HG02885 (cell line): ENCODE measurements around the gene KCNJ11.
A peak's percentile ranks its signal among the peaks of the same experiment; 100 is the strongest.

ENCODE experiments used
- ATAC-seq: cut with Tn5 transposase; IDR thresholded peaks from one replicate; pipeline ENCODE4 v1.9.1; 2021; ENCODE audit warnings: mild to moderate bottlenecking; ENCODE audit not compliant: unreplicated experiment, poor library complexity

KCNJ11 gene

GRCh38 chr11:17369684-17370243, 18.7 kb downstream of the KCNJ11 start:
- no peak for ATAC-seq

DNA sequence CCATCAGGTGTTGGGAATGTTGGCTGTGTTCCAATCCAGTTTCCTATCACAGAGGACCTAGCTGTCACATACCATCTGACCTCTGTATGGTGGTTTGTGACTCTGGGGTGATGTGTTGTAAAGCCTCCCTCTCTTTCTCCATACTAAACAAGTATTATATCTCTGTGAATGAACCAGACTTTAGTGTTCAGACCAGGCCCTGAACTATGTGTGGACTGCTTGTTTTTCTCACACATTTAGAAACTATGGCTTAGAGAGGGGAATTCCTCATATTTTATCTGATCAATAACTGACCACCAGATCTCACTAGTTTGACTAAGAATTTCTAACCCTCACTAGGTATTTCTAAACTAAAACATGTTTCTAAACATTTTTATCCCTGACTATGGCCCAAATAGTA, 19.4 kb downstream of the KCNJ11 start:
- no peak for ATAC-seq

GRCh38 chr11:17368551-17368950, 19.9 kb downstream of the KCNJ11 start:
- ATAC-seq, result no peak

DNA sequence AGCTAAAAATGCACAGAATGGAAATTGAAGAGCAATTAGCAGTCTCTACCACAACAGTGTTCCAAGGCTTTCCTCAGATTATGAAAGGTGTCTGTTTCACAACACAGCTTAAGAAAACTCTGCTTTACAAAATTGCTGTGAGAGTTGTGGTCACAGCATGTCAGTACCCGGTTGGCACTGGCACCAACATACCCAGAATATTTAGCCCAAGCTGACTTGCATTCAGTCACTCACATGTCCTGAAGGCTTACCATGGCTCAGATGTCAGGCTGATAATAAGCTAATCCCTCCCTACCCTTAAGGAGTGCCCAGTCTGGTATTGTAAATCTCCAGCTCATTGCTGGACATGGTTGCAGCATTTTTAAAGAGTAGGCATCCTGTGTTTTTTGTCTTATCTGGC, 22.0 kb downstream of the KCNJ11 start:
- no peak for ATAC-seq

GRCh38 chr11:17354601-17354991, 33.9 kb downstream of the KCNJ11 start:
- ATAC-seq, result peak; percentile 37

- no peak for ATAC-seq
Measured at GRCh38 chr11:17353821-17354600, 34.4 kb downstream of the KCNJ11 start.

DNA sequence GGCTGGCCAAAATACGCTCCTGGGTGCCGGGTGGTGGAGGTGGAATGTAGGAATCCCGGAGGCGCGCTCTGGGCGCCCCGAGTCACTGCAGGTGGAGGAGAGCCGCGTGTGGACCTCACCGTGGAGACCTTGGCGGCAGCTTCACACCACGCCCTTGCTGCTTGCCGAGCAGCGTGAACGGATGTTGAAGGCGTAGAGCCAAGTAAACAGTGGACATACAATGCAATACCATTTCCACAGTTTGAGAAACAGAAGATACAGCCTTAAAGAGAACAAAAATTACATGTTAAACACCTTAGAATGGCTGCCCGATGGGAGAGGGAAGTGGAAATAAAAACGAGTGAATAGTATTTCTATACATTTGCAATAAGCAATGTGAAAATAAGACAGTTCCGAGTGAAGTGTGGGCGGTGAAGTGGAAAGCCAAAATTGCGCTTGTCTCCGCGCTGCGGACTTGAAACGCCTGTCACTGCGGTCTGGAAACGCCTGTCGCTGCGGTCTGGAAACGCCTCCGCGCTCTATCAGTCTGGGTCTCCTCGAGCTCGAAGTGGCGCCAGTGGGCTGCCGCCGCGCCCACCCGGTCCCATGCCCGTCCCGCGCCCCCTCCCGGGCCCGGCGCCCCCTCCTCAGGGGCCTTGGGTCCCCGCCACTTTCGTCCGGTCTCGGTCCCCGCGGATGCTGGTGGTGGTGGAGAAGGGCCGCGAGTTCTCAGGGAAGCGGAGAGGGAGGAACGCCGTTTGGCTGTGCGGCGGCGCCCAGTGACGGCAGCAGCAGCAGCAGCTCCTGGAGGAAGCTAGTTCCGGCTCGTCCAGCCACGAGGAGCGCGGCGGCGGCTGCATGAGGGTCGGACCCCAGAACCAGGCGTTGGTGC, 35.3 kb downstream of the KCNJ11 start:
- ATAC-seq, result peak; percentile 57

GRCh38 chr11:17351510-17352176, 36.8 kb downstream of the KCNJ11 start, which contains the start of gene NCR3LG1:
NCR3LG1 (plus strand) TSS chr11:17351800; CDS start chr11:17351970, 170 bp downstream.
- peak; percentile 38 for ATAC-seq

- no peak for ATAC-seq
Measured at GRCh38 chr11:17351172-17351509, 37.3 kb downstream of the KCNJ11 start.

DNA sequence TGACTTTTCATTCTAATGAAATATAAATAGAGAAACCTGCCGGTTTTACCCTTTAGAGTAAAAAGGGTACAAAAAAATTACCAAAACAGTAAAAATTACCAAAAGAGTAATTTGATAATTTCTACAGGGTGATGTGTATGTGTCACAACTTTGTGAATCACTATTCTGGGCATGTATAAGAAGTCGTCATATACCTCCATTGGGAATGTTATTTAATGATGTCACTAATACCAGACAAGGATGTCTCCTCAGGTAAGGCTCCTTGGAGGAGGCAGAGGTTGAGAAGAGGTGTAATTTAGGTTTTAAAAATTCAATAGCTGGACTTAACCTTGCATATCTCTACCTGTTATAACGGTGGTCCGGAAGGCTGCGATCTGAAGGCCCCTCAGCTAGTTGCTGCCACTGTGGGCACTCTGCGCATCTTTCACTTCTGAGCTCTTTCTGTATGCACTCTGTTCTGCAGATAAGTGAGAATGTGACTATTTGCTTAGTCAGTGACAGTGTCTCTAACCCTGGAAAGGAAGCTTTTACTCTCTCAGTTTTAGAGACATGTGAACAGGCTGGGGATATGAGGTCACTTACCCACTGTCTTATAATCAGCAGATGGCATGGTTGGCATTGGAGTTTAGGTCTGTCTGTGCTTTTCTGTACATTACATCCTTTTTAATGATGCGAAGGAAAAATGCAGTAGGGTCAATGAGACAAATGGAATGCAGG, 37.8 kb downstream of the KCNJ11 start:
- no peak for ATAC-seq

DNA sequence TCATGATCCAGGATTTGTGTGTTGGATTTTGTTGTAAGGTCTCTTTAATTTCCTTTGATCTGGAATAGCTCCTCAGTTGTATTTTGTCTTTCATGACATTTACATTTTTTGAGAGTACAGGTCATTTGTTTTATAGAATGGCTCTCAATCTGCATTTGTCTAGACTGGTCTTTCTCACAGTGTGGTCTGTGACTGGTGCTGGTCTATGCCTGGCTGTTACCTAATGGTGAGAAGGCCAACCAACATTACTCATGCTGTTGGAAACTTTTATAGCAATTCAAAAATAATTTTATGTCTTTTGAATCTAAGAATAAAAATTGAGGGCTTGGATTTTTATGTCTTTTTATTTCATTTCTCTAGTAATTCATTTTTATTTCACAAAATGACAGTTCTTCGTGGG, 40.8 kb downstream of the KCNJ11 start:
- ATAC-seq, result no peak

DNA sequence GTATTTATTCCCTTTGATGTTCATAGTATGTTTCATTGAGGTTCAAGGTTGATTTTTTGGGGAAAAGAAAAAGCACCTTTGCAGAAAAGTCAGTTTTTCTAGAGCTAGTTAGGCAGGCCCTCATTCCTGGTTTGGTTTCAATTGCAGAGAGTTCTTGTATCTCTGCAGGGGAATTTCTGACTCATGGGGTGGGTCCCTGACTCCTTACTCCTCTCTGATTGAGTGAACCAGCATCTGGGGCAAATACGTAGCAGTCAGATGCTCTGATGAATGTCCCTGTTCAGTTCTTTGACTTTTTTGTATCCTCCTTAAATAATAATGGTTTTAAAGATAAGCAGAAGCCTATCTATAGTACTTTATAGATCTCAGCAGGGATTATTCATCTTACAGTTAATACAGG, 44.6 kb downstream of the KCNJ11 start:
- no peak for ATAC-seq

DNA sequence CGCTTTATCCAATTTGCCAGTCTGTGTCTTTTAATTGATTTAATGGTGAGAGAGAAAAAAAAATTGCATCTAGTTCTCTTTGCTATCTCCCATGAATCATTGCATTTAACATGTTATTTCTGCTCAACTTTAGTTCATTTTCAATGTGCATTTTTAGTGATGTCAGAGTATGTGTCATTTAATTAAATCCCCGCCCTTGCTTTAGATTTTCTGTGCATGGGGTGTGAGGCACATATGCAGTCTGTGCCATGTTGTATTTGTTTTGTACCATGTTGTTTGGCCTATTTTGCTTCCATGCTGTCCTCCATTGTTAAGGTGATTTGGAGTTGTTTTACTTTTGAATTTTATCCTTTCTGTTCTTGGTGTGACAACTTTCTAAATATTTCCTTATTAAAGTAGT, 45.2 kb downstream of the KCNJ11 start:
- no peak for ATAC-seq
